Testis (tissue), 3 donors: ENCODE data around the gene RASL10A. TPM values are rescaled to one million over a fixed set of nuclear protein-coding genes. Genes with fewer than 3 reads are reported as not detected.

Experiments
- DNase-seq: peaks from one replicate; pipeline ENCODE4 v3.0.0-alpha.2; 2019
- H3K27ac ChIP-seq, 2 donors: fragments of 200-600 bp; sonication (generic); one replicate each; pipeline ENCODE4 v1.5.1; 2019
- H3K27me3 ChIP-seq: fragments of 200-600 bp; sonication (generic); one replicate; pipeline ENCODE4 v1.5.1; 2019
- H3K36me3 ChIP-seq: fragments of 200-600 bp; sonication (generic); one replicate; pipeline ENCODE4 v1.5.1; 2017; ENCODE audit warnings: low read depth; ENCODE audit errors: missing control alignments
- H3K4me1 ChIP-seq: fragments of 200-600 bp; sonication (generic); one replicate; pipeline ENCODE4 v1.5.1; 2019
- H3K4me3 ChIP-seq, 2 donors: fragments of 200-600 bp; sonication (generic); one replicate each; pipeline ENCODE4 v1.5.1; 2017 to 2019
- H3K9me3 ChIP-seq: fragments of 200-600 bp; sonication (generic); one replicate; pipeline ENCODE4 v1.5.1; 2017
- CTCF ChIP-seq, 3 experiments: fragments of 450-650 bp in 2 of 3; fragments of 200-600 bp in 1 of 3; sonication (generic) in 1 of 3; IDR thresholded peaks; one replicate each; pipeline ENCODE4 v1.5.1; 2016 to 2019; ENCODE audit warnings: antibody characterized with exemption in 3 of 3, mild to moderate bottlenecking in 2 of 3, moderate library complexity in 1 of 3
- POLR2A ChIP-seq: fragments of 450-650 bp; IDR thresholded peaks from one replicate; pipeline ENCODE4 v1.6.1; 2017; ENCODE audit warnings: antibody characterized with exemption, mild to moderate bottlenecking, moderate library complexity
- WGBS, 2 donors: methylation state at CpG; one replicate each; pipeline ENCODE4 v1.1.5; 2018; 5-methylcytosine and 5-hydroxymethylcytosine counted together
- intact Hi-C: fragments of 100-400 bp; cut with DNase I; formaldehyde crosslinking; loops from one replicate; pipeline ENCODE4 v1.15.1; 2023; ENCODE audit warnings: low total_unique reads
- microRNA-seq, 2 donors: library from miRNA; unstranded; fragments of <30 nt; microRNA quantifications; one replicate each; pipeline ENCODE4, GENCODE V29; 2016; ENCODE audit warnings: borderline number of aligned reads in 2 of 2, borderline replicate concordance in 1 of 2
- polyA plus RNA-seq: library from polyadenylated mRNA; stranded (reverse); fragments of 350-450 nt; fragmentation: Illumina TruSeq; extraction: RNeasy Lipid Tissue Mini Kit (QIAGEN cat#74804); gene quantifications from one replicate; pipeline ENCODE4 v1.2.3, GENCODE V29; 2014; ENCODE audit warnings: low read depth, low replicate concordance; ENCODE audit not compliant: insufficient read depth
- small RNA-seq, 2 donors: library from RNA; depleted of rRNA; stranded (forward); fragments of <200 nt; gene quantifications; one replicate each; pipeline ENCODE3, GENCODE V24; 2016
- total RNA-seq, 2 donors: library from RNA; depleted of rRNA; stranded (reverse); fragments of >200 nt; gene quantifications; one replicate each; pipeline ENCODE4 v1.2.3, GENCODE V29; 2016

The RASL10A gene
- total and polyA plus RNA-seq, 3 donors from 2014 or later = 2.2 to 10.4 (median 7.1) TPM

GRCh38 chr22:29266564-29267461, 48.7 kb downstream of the RASL10A start:
- Histone ChIP-seq H3K9me3 (no peaks in the 10 kb centered on the region), H3K27ac (peak overlapping the region; percentile 95 to 99), H3K27me3 (no peaks in the 10 kb centered on the region), H3K4me3 (peak overlapping the region; percentile 96 to 98), H3K36me3 (no peaks in the 10 kb centered on the region), H3K4me1 (peaks cover 42% of the 10 kb centered on the region)
- intact Hi-C loops = no loop called here
- DNase-seq = no peak
- WGBS, 2 donors = 12 to 20% methylated on average over 7 to 13 of the region's 13 CpGs
- TF ChIP-seq POLR2A = no peak
- no peak for TF ChIP-seq CTCF (IDR thresholded peaks at IDR 0.05)

- H3K27ac ChIP-seq = no peak overlapping the region
- 42 to 54% methylated on average over 4 of the region's 4 CpGs for WGBS, 2 donors
- H3K4me3 ChIP-seq = no peak overlapping the region
- peaks cover 34% of the 10 kb centered on the region for H3K4me1 ChIP-seq
- intact Hi-C loops = no loop called here
- no peaks in the 10 kb centered on the region for H3K9me3 ChIP-seq
- DNase-seq = no peak
- no peaks in the 10 kb centered on the region for H3K27me3 ChIP-seq
- no peak for TF ChIP-seq POLR2A
- no peak for TF ChIP-seq CTCF (IDR thresholded peaks at IDR 0.05)
- no peaks in the 10 kb centered on the region for H3K36me3 ChIP-seq
Measured at GRCh38 chr22:29265929-29266328, 49.6 kb downstream of the RASL10A start.

- intact Hi-C loops = no loop called here
- 70 to 93% methylated on average over 3 to 7 of the region's 7 CpGs for WGBS, 2 donors
- H3K4me3 ChIP-seq = no peak overlapping the region
- no peaks in the 10 kb centered on the region for H3K27me3 ChIP-seq
- H3K9me3 ChIP-seq = no peaks in the 10 kb centered on the region
- peaks cover 33% of the 10 kb centered on the region for H3K4me1 ChIP-seq
- DNase-seq = no peak
- H3K36me3 ChIP-seq = no peaks in the 10 kb centered on the region
- no peak overlapping the region for H3K27ac ChIP-seq
- no peak for TF ChIP-seq POLR2A
- TF ChIP-seq CTCF (IDR thresholded peaks at IDR 0.05) = no peak
Measured at GRCh38 chr22:29265305-29265704, 50.2 kb downstream of the RASL10A start.

- Histone ChIP-seq H3K4me3 (no peak overlapping the region), H3K27ac (no peak overlapping the region), H3K4me1 (peaks cover 22% of the 10 kb centered on the region), H3K36me3 (no peaks in the 10 kb centered on the region), H3K9me3 (no peaks in the 10 kb centered on the region), H3K27me3 (no peaks in the 10 kb centered on the region)
- TF ChIP-seq POLR2A (no peak), CTCF (IDR thresholded peaks at IDR 0.05) (no peak)
- intact Hi-C loops = no loop called here
- 84 to 90% methylated on average over 3 to 14 of the region's 14 CpGs for WGBS, 2 donors
- no peak for DNase-seq
Measured at GRCh38 chr22:29263791-29264276, 51.7 kb downstream of the RASL10A start.

Small RNAs within 50 kb of the gene (microRNA-seq; reads per million reads assigned to microRNA genes)
- gene MIR3653 = 20.0 to 26.4 reads per million in 2 donors

Small RNAs within 50 kb of the gene (small RNA-seq; reads per million reads assigned to genes)
- gene MIR3653 = 0 reads per million in 2 donors

Other genes with a start within 250 kb of the RASL10A start
- 10 to 100 TPM; 54.5 to 54.9 TPM for gene KREMEN1, start 242.7 kb downstream of the RASL10A start, total RNA-seq
- gene KREMEN1, start 242.7 kb downstream of the RASL10A start, polyA plus RNA-seq = 42.5 TPM
- 1 to 10 TPM; 7.0 to 7.5 TPM for gene EMID1, start 109.8 kb downstream of the RASL10A start, total RNA-seq
- 6.2 TPM for gene EMID1, start 109.8 kb downstream of the RASL10A start, polyA plus RNA-seq
- gene RHBDD3, start 47.7 kb downstream of the RASL10A start, total RNA-seq = 10 to 100 TPM; 66.8 to 99.2 TPM
- gene RHBDD3, start 47.7 kb downstream of the RASL10A start, polyA plus RNA-seq = 55.1 TPM
- gene EWSR1, start 47.4 kb downstream of the RASL10A start, total RNA-seq = 100 to 1,000 TPM; 286 to 336 TPM
- gene EWSR1, start 47.4 kb downstream of the RASL10A start, polyA plus RNA-seq = 451 TPM
- 100 to 1,000 TPM; 191 to 197 TPM for gene GAS2L1, start 9.0 kb downstream of the RASL10A start, total RNA-seq
- gene GAS2L1, start 9.0 kb downstream of the RASL10A start, polyA plus RNA-seq = 84.9 TPM
- gene AP1B1, start 72.9 kb upstream of the RASL10A start, total RNA-seq = 10 to 100 TPM; 79.8 to 92.0 TPM
- gene AP1B1, start 72.9 kb upstream of the RASL10A start, polyA plus RNA-seq = 71.8 TPM
- gene RFPL1, start 122.9 kb upstream of the RASL10A start, total RNA-seq = under 1 TPM; 0.37 to 0.71 TPM
- 1.4 TPM for gene RFPL1, start 122.9 kb upstream of the RASL10A start, polyA plus RNA-seq
- 10 to 100 TPM; 16.9 to 18.6 TPM for gene NEFH, start 164.5 kb upstream of the RASL10A start, total RNA-seq
- 12.0 TPM for gene NEFH, start 164.5 kb upstream of the RASL10A start, polyA plus RNA-seq
- gene THOC5, start 238.1 kb upstream of the RASL10A start, total RNA-seq = 10 to 100 TPM; 46.0 to 59.1 TPM
- gene THOC5, start 238.1 kb upstream of the RASL10A start, polyA plus RNA-seq = 58.7 TPM